HG02798 (cell line): ENCODE measurements around the gene DNTTIP2.
A peak's percentile ranks its signal among the peaks of the same experiment; 100 is the strongest.
"Not testable (repeated sequence)": the region's sequence is repeated elsewhere in the genome, so short reads cannot be mapped to it uniquely, and the experiment has no call there.

Experiments
- ATAC-seq: cut with Tn5 transposase; IDR thresholded peaks from one replicate; pipeline ENCODE4 v1.9.1; 2021; ENCODE audit warnings: mild to moderate bottlenecking; ENCODE audit not compliant: unreplicated experiment, poor library complexity

DNTTIP2 gene

DNA sequence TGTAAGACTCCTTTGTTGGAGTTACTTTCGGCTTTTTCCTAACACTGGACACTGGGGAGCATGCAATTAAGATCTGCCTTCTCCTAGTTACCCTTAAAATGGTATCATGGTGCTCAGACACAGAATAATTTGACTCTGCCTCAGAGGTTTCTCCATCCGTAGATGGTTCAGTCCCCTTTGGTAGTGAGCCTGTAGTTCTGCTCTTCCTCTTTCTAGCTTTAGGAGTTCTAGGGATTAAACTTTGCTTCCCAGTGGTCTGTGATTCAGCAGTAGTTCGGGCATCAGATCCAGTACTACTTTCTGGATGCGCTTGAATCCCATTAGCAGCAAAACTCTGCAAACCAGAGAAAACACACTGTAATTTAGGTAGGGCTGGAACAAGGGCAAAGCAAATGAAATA, 1.5 kb downstream of the DNTTIP2 start:
- ATAC-seq, result no peak

DNA sequence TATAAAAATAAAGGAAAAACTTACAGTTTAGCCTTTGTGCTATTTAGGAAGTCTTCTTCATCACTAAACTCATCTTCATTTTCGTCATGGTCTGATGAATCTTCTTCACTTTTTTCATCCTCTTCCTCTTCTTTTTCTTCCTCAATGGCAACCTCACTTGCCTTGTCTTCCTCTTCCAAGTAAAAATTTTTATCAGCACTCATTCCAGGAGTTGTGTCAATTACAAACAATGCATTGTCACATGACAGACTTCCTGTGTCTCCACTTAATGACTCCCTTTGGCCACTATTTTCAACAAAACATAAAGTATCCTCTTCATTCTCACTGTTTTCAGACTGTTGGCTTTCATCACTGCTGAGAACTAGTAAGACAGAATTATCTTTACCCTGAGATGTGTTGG, 2.8 kb downstream of the DNTTIP2 start:
- no peak for ATAC-seq

DNA sequence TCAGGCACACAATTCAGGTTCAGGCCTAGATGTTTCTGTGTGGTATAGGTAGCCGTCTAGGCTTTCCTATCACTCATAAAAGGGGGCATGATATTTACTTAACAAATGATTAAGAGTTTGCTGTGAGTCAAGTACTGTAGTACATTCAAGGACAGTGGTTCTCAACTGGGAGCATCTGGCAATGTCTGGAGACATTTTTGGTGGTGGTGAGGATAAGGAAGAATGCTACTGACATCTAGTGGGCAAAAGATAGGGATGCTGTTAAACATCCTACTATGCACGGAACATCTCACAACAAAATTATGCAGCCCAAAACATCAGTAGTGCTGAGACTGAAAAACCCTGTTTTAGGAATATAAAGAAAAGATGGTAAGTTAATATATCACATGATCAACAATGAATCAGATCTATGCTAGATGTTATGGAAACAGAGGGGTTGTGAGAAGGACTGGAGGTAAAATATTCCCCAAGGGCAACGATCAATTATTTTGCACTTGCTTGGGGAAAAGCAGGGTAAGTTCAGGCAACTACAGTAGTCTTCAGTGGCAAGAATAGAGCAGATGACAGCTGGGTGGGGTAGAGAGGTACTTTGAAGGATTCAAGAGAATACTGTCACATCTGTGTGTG, 4.9 kb downstream of the DNTTIP2 start:
- no peak for ATAC-seq

DNA sequence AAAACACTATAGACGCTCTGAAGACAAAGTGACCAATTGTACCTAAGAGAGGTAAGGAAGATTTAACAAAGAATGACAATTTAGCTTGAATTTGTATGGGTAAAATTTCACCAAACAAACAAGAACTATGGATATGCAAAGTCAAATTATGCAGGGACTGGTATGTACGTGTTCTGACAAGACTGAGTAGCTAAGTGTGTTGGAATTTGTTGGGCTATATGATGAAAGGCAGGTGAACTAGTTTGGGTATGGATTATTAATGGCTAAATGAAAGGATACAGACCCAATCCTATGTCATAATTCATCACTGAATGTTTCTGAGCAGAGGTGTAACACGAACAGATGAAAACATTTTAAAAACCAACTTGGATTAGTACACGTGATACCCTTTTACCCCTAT, 7.6 kb downstream of the DNTTIP2 start:
- no peak for ATAC-seq

DNA sequence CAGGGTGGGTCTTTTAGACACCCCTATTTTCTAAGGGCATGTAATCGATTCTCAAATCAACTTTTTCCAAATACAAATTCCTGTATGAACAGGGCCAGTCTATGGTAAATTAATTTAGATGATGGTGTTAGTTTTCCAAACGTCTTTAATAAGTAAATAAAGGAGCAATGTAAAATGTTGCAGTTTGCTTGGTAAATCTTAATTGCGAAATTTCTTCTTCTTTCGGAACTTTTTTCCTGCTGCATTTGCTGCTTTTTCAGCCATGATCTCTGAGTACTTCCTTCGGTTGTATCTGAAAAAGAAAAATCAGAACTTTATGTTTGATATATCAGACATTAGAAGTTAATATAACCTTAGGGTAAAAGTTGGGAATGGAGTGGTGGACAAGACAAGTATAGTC, 9.4 kb downstream of the DNTTIP2 start:
- no peak for ATAC-seq

DNA sequence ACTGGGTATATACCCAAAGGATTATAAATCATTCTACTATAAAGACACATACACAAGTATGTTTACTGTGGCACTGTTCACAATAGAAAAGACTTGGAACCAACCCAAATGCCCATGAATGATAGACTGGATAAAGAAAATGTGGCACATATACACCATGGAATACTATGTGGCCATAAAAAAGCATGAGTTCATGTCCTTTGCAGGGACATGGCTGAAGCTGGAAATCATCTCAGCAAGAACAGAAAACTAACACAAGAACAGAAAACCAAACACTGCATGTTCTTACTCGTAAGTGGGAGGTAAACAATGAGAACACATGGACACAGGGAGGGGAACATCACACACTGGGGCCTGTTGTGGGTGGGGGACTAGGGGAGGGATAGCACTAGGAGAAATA, 10.5 kb downstream of the DNTTIP2 start:
- ATAC-seq, result not testable (repeated sequence)

DNA sequence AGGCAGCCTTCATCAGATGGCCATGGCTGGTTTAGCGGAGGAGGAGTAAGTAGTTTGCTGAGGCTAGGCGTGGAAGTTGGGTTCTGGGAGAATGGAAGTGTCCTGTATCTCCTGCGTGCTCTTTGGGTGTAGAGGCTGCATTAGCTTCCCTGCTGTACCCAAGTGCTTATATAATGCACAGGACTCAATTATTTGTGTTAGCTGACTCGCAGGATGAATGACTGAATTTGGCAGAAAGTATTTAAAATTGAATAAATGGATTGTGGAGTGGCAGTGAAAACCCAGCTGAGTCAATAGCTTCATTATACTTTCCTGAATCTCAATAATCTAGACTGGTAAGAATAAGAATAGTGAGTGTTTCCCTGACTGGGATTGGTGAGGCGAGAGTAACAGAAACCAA, 13.8 kb downstream of the DNTTIP2 start:
- no peak for ATAC-seq

DNA sequence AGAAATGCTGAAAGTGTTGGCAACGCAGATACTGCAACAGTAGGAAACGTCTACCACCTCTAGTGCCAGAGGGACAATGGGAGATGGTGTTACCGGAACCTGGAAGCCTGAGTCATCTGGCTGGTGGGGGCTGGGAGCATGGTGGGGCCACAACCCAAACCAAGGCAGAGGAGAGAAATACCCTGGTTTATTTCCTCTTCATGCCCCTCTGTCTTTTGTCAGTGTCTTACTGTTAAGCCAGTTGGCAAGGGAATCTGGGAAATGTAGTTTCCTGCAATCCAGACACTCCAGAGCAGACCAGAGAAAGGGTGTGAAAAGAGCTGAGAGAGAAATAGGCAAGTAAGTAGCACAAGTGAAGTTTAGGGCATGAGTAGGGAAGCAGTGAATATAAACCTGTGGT, 14.8 kb downstream of the DNTTIP2 start:
- ATAC-seq, result no peak

DNA sequence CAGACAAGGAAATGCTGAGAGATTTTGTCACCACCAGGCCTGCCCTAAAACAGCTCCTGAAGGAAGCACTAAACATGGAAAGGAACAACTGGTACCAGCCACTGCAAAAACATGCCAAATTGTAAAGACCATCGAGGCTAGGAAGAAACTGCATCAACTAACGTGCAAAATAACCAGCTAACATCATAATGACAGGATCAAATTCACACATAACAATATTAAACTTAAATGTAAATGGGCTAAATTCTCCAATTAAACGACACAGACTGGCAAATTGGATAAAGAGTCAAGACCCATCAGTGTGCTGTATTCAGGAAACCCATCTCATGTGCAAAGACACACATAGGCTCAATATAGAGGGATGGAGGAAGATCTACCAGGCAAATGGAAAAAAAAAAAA, 21.4 kb downstream of the DNTTIP2 start:
- ATAC-seq, result not testable (repeated sequence)

DNA sequence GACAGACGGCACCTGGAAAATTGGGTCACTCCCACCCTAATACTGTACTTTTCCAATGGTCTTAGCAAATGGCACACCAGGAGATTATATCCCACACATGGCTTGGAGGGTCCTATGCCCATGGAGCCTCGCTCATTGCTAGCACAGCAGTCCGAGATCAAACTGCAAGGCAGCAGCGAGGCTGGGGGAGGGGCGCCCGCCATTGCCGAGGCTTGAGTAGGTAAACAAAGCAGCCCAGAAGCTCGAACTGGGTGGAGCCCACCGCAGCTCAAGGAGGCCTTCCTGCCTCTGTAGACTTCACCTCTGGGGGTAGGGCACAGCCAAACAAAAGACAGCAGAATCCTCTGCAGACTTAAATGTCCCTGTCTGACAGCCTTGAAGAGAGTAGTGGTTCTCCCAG, 23.0 kb downstream of the DNTTIP2 start:
- ATAC-seq, result not testable (repeated sequence)

DNA sequence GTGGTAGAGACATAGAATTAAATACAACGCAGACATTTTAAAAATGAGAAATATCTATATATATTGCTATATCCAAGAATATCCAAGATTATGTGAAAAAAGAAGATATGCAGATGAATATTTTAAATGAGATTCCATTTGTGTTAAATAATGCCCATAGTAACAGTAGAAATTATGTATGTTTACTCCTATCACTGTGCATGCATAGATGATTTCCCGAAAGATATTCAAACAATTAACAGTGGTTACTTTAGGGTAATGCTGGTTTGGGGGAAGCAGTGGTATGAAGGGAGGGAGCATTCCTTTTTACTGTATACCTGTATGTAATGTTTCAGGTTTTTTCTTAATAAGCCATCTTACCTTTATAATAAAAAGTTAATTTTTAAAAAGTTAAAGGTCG, 25.1 kb downstream of the DNTTIP2 start:
- ATAC-seq, result no peak

DNA sequence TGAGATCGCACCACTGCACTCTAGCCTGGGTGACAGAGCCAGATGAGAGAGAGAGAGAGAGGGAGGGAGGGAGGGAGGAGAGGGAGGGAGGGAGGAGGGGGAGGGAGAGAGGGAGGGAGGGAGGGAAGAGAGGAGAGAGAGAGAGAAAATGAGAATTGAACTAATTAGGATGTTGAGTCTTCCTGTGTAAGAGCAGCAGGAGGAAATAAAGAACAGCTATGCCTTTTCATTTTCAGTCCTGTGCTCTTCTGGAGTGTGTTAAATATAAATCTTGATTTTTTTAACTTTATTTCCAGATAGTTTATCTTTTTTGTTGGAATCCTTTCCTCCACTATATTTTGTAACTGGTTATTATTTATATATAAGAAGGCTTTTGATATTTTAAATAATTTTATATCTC, 27.1 kb downstream of the DNTTIP2 start:
- no peak for ATAC-seq

DNA sequence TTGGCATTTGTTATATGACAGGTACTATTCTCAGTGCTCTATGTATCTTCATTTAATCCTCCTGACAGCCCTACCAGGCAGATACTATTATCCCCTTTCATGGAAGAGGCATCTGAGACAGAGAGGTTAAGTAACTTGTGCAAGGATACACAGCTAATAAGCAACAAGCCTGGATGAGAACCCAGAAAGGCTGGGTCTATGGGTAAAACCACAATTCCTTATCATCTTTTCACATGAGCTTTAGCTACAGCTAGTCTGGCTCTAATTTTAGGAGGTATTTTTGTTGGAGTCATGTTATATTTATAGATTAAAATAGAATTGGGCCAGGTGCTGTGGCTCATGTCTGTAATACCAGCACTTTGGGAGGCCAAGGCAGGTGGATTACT, 27.7 kb downstream of the DNTTIP2 start:
- no peak for ATAC-seq

DNA sequence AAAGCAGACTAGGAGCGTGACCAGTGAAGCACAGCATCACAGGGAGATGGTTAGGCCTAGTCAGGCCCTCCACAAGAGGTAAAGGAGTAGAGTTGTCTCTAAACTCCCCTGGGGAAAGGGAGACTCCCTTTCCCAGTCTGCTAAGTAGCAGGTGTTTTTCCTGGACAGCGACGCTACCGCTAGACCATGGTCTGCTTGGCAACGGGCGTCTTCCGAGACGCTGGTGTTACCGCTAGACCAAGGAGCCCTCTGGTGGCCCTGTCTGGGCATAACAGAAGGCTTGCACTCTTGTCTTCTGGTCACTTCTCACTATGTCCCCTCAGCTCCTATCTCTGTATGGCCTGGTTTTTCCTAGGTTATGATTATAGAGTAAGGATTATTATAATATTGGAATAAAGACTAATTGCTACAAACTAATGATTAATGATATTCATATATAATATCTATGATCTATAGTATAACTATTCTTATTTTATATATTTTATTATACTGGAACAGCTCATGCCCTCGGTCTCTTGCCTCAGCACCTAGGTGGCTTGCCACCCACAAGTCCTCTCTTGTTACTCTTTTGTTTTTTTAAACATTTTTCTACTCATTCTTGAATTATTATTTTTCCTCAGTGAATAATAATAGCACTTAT, 28.2 kb downstream of the DNTTIP2 start:
- ATAC-seq, result not testable (repeated sequence)

DNA sequence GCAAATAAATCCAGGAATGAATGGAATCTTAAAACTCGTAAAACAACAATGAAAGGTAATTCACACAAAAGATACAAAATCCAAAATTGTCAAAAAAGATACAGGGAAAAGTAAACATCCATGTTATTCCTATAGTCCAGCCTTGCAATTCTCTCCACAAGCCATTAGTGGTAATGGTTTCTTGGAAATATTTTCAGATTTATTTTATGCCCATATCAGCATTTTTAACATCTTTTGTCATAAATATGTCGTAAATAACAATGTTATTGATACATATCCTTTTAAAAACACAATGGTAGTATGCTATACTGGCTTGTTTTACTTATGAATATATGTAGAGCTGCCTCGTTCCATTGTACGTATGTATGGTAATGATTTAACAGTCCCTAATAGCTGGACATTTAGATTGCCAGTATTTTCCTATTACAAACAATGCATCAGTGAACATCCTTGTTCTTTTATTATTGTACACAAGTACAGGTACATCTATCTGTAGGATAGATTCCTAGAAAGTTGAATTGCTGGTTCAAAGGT, 30.6 kb downstream of the DNTTIP2 start:
- no peak for ATAC-seq

DNA sequence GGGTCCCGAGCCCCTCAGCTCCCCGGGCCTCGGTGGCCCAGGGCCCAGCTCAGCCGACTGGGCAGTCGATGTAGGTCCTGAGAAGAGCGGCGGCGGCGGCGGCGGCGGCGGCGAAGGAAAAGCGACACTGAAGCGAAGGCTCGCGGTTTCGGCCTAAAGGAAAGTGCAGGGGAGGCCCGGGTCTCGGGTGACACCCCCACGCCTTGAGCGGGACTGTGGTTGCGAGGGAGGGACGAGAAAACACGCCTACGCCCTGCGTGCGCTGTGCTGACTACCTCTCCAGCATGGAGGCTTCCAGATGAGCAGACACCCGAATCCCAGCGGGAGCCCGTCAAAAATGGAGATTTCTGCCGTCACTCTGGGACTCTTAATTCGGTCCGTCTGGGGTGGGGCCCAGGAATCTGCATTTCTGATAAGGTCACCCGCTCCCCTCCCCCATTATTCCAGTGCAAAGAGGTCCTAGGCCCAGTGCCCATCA, 31.2 kb downstream of the DNTTIP2 start:
- peak; percentile 24 for ATAC-seq

DNA sequence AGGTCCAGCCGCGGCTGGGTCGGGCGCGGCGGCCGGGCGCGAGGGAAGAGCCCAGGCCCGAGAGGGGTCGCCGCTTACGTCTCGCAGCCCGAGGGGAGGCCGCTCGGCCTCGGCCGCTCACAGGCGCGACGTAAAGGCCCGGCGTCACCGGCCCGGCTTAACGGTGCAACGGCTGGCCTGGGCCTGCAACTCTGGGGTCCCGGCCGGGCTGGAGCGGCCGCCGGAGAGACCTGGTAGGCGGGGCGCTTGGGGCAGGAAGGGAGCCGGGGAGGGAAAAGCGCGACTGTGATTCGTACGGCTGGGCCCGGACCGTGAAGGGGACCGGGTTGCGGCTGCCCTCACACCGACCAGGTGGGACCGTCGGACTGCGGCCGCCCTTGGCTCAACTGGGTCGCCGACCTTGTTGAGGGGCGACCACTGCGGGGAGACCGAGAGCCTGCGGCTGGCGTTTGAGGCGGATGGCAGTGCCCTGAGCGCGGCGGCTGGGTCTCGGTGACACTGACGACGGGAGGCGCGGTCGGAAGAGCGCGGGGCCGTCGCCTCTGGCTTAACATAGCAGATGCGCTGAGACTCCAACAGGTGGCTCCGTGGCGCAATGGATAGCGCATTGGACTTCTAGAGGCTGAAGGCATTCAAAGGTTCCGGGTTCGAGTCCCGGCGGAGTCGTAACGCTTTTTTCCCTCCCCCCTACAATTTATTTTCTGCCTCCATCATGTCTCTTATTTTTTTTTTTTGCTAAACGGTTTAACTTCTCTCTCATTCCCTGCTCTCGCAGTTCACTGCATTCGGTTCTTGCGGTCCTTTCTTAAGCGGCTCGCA, 31.8 kb downstream of the DNTTIP2 start:
- ATAC-seq, result peak; percentile 72

DNA sequence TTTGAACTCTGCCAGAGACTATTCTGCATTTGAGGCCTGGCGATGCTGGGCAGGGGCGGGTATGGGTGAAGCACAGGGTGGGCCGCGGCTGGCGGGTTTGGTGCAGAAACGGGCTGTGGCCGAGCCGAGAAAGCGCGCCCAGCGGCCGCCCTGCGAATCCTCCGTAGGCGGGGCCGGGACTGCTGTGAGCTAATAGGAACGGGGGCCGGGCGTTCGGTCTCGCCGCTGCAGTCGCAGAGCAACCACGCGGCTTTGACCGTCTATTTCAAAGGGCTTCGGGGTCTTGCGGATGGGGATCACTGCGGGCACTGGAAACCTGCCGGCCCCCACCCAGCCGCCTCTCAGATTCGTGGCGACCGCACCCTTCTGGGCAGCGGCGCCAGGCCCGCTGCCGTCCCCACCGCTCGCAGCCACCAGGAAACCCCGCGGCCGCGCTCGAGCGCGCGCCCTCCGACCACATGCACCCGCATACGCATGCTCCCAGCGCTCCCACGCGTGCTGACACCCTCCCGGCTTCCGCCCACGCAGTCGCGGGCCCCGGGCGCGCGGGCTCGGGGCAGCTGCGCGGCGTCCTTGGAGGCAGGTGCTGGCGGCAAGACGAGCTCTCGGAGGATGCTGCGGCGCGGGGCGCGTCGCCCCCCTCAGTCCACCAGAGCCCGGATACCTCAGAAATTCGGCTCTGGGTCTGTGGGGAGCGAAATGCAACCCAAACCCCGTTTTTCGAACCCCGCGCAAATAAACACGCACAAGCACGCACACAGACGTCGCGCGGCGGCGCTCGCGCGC, 32.6 kb downstream of the DNTTIP2 start:
- ATAC-seq, result peak; percentile 55

DNA sequence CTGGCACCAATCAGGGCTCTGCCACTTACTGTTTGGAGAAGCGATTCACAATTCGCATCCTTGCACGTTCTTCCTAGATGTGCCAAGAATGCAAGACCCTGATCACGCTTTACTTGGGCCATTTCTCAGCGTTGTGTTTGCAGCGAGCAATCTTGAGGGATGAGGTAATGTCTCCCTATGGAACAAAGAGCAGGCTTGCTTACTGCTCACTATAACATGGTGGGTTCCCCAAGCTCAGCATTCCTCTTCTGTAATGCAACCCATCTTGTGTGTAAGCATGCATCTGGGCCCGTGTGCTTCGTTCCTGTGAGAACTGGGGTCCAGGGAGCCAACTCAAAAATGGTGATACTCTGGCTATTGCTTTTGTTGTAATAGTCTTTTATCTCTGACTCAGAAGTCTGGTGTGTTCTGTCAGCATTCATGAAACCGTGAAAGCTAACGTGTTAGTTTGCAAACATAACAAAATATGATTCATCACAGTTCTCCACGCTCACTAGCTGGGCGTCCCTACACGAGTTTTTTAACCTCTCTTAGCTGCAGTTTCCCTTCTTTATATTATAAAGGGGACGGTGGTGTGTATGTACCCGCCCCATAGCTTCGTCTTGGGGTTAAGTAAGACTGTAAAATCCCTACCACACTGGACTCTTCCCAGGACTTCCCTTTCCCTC, 33.3 kb downstream of the DNTTIP2 start:
- ATAC-seq, result peak; percentile 0
